ENCODE measurements around the gene ZNF618.

- TF ChIP-seq CTCF (IDR thresholded peaks at IDR 0.05) (no peak), POLR2A (IDR thresholded peaks at IDR 0.05) (no peak)
Measured at GRCh38 chr9:114100536-114100935, 224.4 kb downstream of the ZNF618 start.
